ENCODE results near the gene TOP2B. TPM values are rescaled to one million over a fixed set of nuclear protein-coding genes. Genes with fewer than 3 reads are reported as not detected.

TOP2B gene
- total RNA-seq, 1 donor = 76.6 TPM

- H3K4me3 ChIP-seq (ENCODE audit: low read depth, low read length) = no peak overlapping the region
- TF ChIP-seq CTCF (IDR thresholded peaks at IDR 0.05; ENCODE audit: insufficient read depth, low read length) = no peak
- peak; percentile 74 for DNase-seq (ENCODE audit: low read depth)
Observed at GRCh38 chr3:25582242-25582641, 82.5 kb downstream of the TOP2B start.

GRCh38 chr3:25581823-25582222 is 82.9 kb downstream of the TOP2B start:
- TF ChIP-seq CTCF (IDR thresholded peaks at IDR 0.05; ENCODE audit: insufficient read depth, low read length) = no peak
- H3K4me3 ChIP-seq (ENCODE audit: low read depth, low read length) = no peak overlapping the region
- no peak for DNase-seq (ENCODE audit: low read depth)

- DNase-seq (ENCODE audit: low read depth) = no peak
- no peak for TF ChIP-seq CTCF (IDR thresholded peaks at IDR 0.05; ENCODE audit: insufficient read depth, low read length)
- no peak overlapping the region for H3K4me3 ChIP-seq (ENCODE audit: low read depth, low read length)
Observed at GRCh38 chr3:25581335-25581734, 83.4 kb downstream of the TOP2B start.

GRCh38 chr3:25580534-25580933 is 84.2 kb downstream of the TOP2B start:
- no peak overlapping the region for H3K4me3 ChIP-seq (ENCODE audit: low read depth, low read length)
- TF ChIP-seq CTCF (IDR thresholded peaks at IDR 0.05; ENCODE audit: insufficient read depth, low read length) = no peak
- DNase-seq (ENCODE audit: low read depth) = no peak

GRCh38 chr3:25578059-25578458 is 86.6 kb downstream of the TOP2B start:
- DNase-seq (ENCODE audit: low read depth) = no peak
- H3K4me3 ChIP-seq (ENCODE audit: low read depth, low read length) = no peak overlapping the region
- TF ChIP-seq CTCF (IDR thresholded peaks at IDR 0.05; ENCODE audit: insufficient read depth, low read length) = no peak

- no peak overlapping the region for H3K4me3 ChIP-seq (ENCODE audit: low read depth, low read length)
- no peak for TF ChIP-seq CTCF (IDR thresholded peaks at IDR 0.05; ENCODE audit: insufficient read depth, low read length)
- DNase-seq (ENCODE audit: low read depth) = no peak
Observed at GRCh38 chr3:25576831-25577454, 87.8 kb downstream of the TOP2B start.

GRCh38 chr3:25576146-25576545 is 88.6 kb downstream of the TOP2B start:
- no peak for TF ChIP-seq CTCF (IDR thresholded peaks at IDR 0.05; ENCODE audit: insufficient read depth, low read length)
- H3K4me3 ChIP-seq (ENCODE audit: low read depth, low read length) = no peak overlapping the region
- DNase-seq (ENCODE audit: low read depth) = no peak
